GM19239 (cell line): ENCODE measurements around the gene NCKAP1.
"Not testable (repeated sequence)": the region's sequence is repeated elsewhere in the genome, so short reads cannot be mapped to it uniquely, and the experiment has no call there.

ENCODE experiments used
- DNase-seq: peaks from one replicate; pipeline ENCODE4 v3.0.0; 2011; ENCODE audit warnings: low spot score; ENCODE audit not compliant: insufficient read length
- FAIRE-seq: peaks from 2 replicates; lab custom pipeline; 2011; peaks lifted over from hg19 to GRCh38; lab: Jason Lieb, UNC

The NCKAP1 gene

GRCh38 chr2:183040604-183041003 lies 2.3 kb upstream of the NCKAP1 start:
- FAIRE-seq (no peak), DNase-seq (no peak)

- no peak for DNase-seq
- no peak for FAIRE-seq
These were observed 510 bp downstream of the NCKAP1 start for GRCh38 chr2:183037553-183038340.

- FAIRE-seq (peak; percentile 75), DNase-seq (no peak)
These were observed 1.1 kb downstream of the NCKAP1 start for GRCh38 chr2:183037074-183037552.

- DNase-seq (no peak), FAIRE-seq (peak; percentile 85)
These were observed 2.1 kb downstream of the NCKAP1 start for GRCh38 chr2:183035954-183036669.

GRCh38 chr2:183035298-183035953 lies 2.8 kb downstream of the NCKAP1 start:
- FAIRE-seq (no peak), DNase-seq (no peak)

GRCh38 chr2:183034806-183035205 lies 3.5 kb downstream of the NCKAP1 start:
- DNase-seq (no peak), FAIRE-seq (no peak)

GRCh38 chr2:183033951-183034350 lies 4.3 kb downstream of the NCKAP1 start:
- FAIRE-seq = no peak
- no peak for DNase-seq

GRCh38 chr2:183031911-183032794 lies 6.1 kb downstream of the NCKAP1 start:
- no peak for DNase-seq
- no peak for FAIRE-seq

- FAIRE-seq (no peak), DNase-seq (no peak)
These were observed 9.0 kb downstream of the NCKAP1 start for GRCh38 chr2:183029219-183029618.

GRCh38 chr2:183028108-183028507 lies 10.1 kb downstream of the NCKAP1 start:
- FAIRE-seq (no peak), DNase-seq (no peak)

- no peak for FAIRE-seq
These were observed 10.8 kb downstream of the NCKAP1 start for GRCh38 chr2:183027443-183027842.

GRCh38 chr2:183026424-183026823 lies 11.8 kb downstream of the NCKAP1 start:
- FAIRE-seq (no peak), DNase-seq (no peak)

More at GRCh38 chr2:183027443-183027842, 10.8 kb downstream of the NCKAP1 start:
- DNase-seq = no peak

- DNase-seq = no peak
- no peak for FAIRE-seq
These were observed 12.3 kb downstream of the NCKAP1 start for GRCh38 chr2:183025993-183026392.

- DNase-seq (no peak), FAIRE-seq (no peak)
These were observed 13.7 kb downstream of the NCKAP1 start for GRCh38 chr2:183024339-183025095.

GRCh38 chr2:183022711-183023110 lies 15.5 kb downstream of the NCKAP1 start:
- no peak for DNase-seq
- FAIRE-seq = no peak

- DNase-seq (no peak), FAIRE-seq (no peak)
These were observed 16.6 kb downstream of the NCKAP1 start for GRCh38 chr2:183021613-183022012.

- FAIRE-seq (no peak), DNase-seq (no peak)
These were observed 18.4 kb downstream of the NCKAP1 start for GRCh38 chr2:183019718-183020442.

GRCh38 chr2:183017845-183018244 lies 20.4 kb downstream of the NCKAP1 start:
- not testable (repeated sequence) for DNase-seq, FAIRE-seq

- FAIRE-seq = no peak
These were observed 24.3 kb downstream of the NCKAP1 start for GRCh38 chr2:183014005-183014404.

More at GRCh38 chr2:183014005-183014404, 24.3 kb downstream of the NCKAP1 start:
- DNase-seq = no peak
